NCI-H510A treated with DMSO at 0.1 percent for 48 hours (cell line): ENCODE results near the gene GHRH.

ENCODE experiments used
- DNase-seq: peaks from one replicate; lab custom pipeline; 2025; lab: John Stamatoyannopoulos, UW

The GHRH gene

DNA sequence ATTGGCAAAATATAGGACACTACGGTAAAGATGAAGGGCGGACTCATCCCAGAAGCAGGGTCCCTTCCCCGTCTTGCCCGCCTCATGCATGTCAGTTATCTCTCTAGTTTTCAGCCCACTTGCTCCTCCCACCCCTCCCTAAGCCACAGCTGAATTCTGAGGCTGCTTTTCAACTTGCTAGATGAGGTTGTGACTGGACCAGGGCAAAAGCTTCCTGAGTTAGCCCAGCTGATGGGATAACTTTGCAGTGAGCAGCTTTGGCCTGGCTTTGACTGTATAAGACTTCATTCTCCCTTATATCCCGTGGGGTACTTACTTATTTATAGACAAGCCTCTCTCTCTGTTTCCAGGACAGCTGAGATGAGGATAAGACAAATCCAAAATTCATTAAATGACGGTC, 23.2 kb downstream of the GHRH start:
- no peak for DNase-seq

DNA sequence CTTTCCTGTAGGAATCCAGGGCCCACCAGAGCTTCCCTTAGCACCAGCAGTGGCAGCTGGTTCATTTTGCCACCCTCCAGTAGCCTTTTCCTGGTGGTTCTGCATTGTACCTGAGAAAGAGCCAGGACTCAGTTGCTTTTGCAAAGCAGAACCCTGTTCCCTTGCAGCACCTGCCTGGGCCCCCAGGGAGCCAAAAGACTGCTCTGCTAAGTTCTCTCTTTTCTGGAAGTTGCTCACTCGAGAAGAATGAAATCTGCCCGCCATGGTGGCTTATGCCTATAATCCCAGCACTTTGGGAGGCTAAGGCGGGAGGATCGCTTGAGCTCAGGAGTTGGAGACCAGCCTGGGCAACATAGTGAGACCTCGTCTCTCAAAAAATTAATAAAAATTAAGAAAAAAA, 24.0 kb downstream of the GHRH start:
- no peak for DNase-seq

DNA sequence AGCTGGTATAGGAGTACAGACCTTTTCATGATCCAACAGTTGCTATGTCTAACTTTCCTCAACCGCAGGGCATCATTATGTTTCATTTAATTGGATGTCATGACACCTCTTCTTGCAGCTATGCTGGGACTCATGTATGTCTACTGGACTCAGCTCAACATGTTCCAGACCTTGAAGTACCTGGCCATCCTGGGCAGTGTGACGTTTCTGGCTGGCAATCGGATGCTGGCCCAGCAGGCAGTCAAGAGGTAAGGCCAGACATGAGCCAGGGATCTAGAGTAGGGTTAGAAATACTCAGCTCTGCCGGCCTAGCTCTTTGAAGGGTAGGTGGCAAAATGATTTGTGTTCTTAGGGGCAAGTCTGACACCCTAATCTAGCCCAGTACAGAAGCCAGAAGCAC, 25.2 kb downstream of the GHRH start:
- DNase-seq, result no peak

DNA sequence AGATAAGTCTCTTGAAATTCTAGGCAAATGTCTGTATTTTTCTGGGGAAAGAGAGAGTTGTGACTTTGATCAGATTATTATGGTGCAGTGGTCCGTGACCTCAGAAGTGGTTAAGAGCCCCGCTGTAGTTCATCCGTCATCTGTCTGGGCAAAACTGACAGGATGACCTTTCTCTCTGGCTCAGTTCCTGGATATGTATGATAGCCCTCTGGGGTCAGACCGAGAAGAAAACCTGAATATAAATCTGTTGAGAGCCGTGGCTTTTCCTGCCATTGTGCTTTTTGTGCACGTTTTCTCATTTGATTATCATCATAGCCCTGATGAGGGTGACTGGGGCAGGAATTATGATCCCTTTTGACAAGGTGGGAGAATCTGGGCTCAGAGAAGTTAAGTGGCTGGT, 26.5 kb downstream of the GHRH start:
- DNase-seq, result no peak

DNA sequence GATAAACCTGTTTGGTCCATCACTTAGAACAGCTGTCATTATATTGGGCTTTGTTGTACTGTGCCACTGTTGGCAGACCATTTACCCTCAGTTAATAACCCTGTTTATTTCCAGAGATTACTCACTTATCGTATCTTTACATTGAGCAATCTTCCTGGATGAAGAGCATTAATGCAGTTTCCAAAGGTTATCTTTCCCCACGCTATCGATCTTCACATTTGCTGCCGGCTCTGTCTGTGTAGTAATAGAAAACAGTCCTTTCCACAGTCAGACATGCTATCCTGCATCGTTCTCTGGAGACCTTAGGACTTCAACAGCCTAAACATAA, 27.4 kb downstream of the GHRH start:
- no peak for DNase-seq

DNA sequence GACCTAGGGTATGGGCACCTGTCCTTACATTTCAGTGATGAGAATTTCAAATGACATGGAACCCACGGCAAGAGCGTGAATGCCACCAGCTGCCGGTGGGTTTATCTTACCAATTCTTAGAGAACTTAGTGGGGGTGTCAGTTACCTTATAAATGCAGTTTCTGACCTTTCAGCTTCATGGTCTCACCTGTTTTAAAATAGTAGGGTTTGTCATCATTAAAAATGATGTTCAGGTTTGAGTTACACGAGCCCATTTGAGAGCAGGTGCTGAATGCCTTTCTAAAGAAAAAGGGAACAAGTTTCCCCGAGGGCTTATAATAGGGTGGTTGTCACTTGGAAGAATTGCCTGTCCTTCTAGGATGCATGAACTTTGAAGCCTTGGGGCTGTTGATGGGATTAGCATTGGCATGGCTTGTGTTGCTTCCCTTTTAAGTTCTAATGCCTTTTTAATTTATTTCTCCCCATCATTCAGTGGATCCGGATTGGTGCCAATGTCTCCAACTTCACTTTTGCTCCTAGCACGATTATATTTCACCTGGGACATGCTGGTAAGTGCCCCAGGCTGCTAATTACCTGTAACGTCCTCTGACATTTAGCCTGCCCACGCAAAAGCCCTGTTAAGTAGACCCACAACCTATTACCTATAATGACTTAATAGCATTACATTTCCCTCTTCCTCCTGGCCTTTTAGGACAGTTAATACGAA, 27.9 kb downstream of the GHRH start:
- no peak for DNase-seq

DNA sequence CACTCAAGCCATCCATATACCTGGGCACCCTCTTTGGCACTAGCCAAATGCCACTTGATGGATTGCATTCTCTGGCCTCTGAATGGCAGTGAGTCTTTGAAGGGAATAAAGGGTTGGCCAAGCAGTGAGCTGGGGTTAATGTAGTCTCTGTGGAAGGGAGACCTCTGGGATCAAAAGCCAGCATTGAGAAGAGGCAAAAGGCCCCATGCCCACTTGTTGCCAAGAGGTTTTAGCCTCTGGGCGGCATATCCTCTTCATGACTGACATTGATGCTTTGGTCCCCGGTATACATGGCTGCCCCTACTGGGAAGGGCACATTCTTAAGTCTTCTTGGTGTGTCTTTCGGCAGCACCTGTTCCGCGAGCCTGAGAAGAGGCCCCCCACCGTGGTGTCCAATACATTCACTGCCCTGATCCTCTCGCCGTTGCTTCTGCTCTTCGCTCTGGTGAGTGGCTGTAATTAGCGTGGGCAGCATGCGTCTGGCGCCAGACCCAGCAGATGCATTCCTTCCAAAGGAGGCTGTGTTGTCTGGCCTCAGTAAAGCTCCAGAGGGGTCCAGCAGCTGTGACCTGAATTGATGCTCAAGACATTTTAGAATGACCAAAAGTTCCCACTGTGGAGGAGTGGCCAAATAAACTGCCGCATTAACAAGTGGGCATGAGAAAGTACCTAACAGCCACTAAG, 29.5 kb downstream of the GHRH start:
- DNase-seq, result no peak

DNA sequence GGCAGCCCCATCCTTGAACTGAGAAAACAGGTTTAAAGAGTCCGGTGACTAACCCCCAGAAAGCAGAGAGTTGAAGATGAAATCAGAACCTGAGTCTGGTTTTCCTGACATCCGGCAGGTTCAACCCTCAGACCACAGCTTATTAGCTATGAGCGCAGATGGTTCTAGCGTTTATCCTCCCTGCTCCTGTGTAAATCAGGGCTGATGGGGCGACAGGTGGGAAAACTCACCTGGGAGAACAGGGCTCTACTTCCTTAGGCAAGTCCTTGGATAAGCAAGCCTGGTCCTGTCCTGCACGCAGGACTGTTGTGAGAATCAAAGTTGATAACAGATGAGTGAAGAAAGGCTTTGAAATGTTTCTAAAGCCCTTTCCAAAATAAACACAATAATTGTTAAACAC, 31.4 kb downstream of the GHRH start:
- DNase-seq, result no peak

DNA sequence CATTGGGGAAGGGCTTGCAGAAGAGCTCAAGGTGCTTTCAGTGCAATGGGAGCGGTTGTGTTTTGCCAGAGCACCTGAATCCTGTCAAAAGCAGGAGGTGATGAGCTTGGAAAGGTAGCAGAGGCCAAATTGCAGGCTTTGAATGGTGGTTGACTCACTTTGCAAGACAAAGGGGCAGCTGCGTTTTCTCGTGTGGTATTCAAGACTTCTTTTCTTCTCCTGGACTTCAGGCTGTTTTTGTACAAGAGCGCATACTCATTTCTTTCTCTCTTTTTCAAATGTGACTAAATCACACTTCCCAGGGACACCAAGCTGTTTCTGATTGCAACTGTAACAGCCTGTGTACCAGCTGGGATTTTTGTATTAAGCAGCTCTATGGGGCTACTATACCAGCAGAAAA, 32.3 kb downstream of the GHRH start:
- DNase-seq, result no peak

DNA sequence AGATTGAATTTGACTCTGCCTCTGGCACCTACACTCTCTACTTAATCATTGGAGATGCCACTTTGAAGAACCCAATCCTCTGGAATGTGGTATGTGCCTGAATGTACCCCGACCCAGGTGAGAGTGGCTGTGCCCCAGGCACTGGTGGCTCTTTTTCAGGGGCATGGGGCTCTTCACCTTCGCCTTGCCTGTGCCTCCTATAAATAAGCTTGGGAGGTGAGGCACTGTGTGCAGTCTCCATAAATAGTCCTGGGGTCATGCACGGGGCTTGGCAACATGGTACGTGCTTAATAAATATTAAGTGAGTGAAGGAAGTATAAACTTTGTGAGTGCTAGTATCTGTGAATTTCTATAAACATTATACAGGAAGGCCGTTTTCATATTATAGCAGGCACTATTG, 33.0 kb downstream of the GHRH start:
- DNase-seq, result no peak

DNA sequence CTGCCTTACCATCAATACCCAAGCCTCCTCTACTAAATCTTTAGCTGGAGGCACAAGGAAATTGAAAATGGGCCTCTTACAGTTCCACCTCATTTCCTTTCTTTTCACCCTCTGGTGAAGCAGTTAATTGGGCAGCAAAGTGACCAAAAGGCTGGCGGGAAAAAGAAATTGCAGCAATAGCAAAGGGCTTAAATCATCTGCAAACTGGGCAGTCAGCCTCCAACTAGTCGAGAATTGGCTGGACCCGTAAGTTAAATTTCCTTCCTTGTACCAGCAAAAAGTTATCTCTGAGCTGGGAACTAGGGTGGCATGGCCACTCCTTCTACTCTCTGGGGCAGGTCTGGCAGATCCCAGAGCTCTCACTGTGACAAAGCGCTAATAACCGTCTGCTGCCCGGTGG, 33.5 kb downstream of the GHRH start:
- no peak for DNase-seq

DNA sequence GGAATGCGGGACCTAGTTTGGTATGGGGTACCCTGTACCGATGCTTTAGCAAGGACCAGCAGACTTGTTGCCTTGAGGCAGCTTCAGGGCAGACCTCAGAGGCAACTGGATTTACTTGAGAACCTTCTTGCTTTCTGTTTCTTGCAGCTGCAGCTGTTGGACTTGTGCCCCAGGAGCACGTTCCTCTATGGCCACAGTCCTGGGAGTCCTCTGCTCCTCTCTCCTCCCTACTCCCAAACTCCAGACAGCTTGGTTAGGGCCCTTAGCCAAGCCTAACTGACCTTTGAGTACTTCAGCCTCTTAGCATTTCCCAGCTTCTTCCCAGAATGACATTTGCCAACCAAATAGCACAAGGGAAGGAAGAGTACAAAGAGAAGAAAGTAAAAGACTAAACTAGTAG, 34.7 kb downstream of the GHRH start:
- no peak for DNase-seq

DNA sequence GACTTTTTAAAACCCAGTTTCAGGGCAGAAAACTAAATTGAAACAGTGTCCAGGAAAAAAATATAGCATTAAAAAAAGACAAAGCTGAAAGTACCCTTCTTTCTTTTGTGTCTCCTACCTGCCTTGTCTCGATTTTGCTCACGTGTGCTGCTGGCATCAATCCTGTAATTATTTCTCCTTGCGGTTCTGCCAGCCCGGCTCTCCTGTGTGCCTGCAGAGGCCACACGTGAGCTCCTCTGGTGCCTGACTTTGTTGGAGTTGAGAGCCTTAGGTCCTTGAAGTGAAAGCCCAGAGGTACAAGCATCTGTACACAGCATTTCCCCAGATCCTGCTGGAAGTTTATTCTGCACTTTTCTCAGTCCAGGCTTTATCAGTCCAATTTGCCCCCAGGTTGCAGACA, 36.5 kb downstream of the GHRH start:
- DNase-seq, result no peak

DNA sequence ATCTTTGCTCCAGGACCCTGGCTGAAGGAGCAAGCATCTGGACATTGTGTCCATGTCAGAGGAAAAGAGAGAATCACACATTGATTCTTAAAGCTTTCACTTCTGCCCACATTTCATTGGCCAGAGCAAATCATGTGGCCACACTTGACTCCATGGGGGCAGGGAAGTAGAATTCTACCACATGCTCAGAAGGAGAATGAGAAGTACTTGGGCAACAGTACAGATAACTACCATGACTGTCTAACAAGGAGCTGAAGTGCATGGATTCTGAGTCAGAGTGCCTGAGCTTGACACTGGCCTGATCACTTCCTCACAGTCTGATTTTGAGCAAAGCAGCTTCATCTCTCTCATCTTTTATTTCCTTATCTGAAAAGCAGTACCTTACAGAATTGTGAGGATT, 38.6 kb downstream of the GHRH start:
- DNase-seq, result no peak

DNA sequence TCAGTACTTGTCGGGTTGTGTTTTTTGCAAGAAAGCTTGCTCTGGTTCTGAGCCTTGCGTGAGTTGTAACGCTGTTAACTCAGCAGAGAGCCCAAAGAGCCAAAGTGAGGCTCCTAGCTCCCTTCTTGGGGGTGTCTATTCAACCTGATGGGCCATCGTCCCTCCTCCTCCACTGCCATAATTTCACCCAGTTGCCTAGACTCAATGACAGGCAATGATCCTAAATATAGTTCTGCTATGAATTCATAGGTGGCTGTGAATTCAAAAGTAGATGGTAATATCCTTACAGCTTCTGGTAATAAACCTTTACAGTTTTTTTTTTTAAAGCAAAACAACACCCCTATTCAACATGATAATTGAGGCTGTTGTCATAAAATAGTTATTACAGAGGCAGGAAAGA, 39.5 kb downstream of the GHRH start:
- no peak for DNase-seq

DNA sequence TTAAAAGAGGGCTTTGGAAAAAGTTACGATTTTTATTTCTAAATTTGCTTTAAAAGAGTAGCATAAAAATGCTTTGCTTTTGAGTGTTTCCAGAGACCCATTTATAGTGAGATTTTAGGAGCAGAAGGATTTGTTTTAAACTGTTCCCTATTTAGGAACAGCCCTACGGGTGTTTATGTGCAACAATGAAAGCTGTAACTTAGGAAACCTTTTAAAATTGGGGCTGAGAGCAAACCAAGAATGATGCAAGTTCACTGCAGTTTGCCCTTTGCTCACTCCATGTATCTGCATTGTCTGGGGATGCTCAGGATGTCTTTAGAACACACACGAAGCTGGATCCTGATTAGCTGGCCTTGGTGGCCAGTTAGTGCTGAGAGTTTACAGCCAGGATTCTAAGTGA, 40.9 kb downstream of the GHRH start:
- no peak for DNase-seq

DNA sequence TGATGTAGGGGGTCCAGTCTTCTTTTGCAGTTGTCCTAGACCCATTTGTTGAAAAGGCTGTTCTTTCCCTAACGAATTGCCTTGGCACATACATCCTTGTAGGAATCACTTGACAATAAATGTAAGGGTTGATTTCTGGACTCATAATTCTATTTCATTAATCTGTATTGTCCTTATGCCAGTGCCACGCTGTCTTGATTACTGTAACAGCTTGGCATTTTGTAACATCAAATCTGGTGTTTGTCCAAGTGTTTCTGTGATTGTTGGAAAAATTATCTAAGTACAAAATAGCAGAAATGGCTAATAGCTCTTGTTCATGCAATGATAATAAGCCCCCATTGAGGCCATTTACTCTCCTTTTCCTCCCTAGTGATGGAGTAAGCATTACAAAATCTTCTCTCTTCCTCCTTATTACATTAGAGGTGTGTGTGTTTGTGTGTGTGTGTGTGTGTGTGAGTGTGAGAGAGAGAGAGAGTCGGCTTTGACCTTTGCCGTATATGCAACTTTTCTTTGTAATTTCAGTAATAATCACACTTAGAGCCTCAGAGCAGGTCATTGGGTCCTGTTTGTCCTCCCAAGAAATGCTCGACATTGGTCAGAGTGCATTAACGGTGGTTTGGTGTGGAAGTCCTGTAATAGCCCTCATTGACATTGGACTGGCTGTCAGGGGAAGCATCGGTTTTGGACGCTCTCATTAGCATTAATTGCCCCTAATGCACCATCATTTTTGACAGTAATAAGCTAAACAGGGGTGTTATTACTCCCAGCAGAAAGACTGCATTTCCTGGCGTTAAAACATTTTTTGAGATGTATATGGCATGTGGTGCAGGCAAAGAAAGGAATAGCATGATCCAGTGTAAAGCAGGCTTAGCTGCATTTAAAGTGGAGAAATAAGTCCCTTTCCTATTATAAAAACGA, 41.6 kb downstream of the GHRH start:
- no peak for DNase-seq

DNA sequence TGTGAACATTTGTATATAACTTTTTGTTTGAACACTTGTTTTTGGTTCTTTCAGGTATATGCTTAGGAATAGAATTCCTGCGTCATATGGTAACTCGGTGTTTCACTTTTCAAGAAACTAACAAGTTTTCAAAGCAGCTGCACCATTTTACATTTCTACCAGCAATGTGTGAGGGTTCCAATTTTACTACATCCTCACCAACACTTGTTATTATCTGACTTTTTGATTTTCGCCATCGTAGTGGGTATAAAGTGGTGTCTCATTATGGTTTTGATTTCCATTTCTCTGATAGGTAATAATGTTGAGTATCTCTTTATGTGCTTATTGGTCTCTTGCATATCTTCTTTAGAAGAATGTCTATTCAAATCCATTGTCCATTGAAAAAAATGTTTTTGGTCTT, 42.6 kb downstream of the GHRH start:
- DNase-seq, result no peak

DNA sequence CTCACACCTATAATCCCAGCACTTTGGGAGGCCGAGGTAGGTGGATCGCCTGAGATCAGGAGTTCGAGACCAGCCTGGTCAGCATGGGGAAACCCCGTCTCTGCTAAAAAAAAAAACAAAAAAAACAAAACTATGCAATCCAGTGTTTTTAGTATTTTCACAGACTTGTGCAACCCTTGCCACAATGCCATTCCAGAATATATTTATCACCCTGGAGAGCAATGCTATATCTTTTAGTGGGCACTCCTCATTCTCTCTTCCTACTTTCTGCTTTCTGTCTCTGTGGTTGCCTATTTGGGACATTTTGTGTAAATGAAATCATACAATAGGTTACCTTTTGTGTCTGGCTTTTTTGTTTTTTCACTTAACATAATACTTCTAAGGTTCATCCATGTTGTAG, 43.2 kb downstream of the GHRH start:
- DNase-seq, result no peak

DNA sequence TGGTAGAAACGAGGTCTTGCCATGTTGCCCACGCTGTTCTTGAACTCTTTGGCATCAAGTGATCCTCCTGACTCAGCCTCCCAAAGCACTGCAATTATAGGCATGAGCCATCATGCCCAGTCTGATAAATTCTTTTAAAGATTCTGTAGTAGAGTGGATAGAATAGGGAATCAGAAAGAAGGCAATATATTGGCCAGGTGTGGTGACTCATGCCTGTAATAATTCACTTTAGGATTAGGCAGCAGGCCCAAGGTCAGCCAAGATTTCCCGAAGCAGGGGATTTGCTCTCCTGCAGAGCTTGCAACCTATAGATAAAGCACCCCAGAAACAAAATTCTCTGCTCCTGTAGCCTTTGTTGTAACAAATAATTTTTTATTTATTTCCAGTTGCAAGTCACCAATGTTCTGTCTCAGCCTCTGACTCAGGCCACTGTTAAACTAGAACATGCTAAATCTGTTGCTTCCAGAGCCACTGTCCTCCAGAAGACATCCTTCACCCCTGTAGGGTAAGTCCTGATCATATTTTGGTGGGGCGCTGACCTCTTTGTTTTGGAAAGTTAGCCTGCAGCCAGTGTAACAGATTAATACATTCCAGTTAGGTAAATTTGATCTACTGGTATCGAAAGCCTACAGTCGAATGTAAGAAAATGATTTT, 51.8 kb downstream of the GHRH start:
- DNase-seq, result no peak

DNA sequence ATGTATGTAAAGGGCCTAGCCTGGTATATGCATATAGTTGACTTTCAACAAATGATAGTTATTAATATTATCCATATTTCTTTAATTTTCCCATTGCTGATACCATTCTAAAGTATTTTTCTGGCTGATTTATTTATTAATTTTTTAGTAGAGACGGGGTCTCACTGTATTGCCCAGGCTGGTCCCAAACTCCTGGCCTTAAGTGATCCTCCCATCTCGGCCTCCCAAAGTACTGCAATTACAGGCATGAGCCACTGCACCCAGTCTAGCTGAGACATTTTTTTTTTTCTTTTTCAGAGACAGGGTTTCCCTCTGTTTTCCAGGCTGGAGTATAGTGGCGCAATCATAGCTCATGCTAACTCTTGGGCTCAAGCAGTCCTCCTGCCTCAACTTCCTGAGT, 52.4 kb downstream of the GHRH start:
- DNase-seq, result no peak

DNA sequence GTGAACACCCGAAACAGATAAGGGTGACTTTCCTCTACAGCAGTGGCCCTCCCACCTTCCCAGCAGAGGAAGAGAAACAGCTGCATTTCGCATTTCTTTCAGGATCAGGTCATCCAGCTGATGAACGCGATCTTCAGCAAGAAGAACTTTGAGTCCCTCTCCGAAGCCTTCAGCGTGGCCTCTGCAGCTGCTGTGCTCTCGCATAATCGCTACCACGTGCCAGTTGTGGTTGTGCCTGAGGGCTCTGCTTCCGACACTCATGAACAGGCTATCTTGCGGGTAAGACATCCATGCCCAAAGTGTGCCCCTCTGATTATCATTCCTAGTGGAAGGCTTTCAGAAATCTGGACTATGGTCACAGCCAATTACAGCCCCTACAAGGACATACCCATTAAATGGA, 54.4 kb downstream of the GHRH start:
- DNase-seq, result no peak

DNA sequence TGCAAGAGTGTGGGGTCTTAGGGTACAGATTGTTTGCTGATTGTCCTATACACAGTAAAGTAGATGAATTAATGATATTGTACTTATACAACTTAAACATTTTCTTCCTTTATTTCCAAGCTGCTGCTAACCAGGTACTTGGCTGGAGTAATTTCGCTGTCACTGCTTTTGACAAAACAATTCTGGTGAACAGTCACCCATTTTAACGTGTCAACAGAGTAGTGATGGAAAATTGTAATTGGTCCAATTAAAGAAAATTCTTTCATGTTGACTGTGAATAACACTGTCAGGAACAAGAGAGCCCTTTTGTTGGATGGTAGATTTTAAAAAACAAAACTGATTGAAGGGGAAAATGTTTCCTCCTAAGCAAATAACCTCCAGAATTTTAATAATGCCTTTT, 55.8 kb downstream of the GHRH start:
- no peak for DNase-seq
